ENCODE measurements around the gene ACOXL. TPM values are rescaled to one million over a fixed set of nuclear protein-coding genes. Genes with fewer than 3 reads are reported as not detected.

ACOXL gene
- polyA plus RNA-seq, 6 donors from 2014 or later = not detected

DNA sequence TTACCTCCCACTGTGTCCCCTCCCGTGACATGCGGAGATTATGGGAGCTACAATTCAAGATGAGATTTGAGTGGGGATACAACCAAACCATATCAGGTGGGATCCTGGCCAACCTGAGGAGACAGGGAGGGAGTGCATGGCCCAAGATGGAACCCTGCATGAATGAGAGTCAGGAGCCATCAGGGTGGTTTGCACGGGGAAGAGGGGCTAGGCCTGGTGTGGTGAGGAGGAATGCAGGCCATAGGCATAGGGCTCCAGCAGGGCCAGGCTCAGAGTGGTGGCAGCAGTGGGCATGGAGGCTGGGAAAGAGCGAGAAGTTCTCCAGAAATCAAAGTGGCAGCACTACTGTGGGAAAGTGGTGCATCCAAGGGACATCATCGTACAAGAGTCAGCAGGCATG lies 314.3 kb downstream of the ACOXL start:
- Mint-ChIP-seq H3K4me1 (peaks cover 21 to 52% (median 41%) of the 10 kb centered on the region in 3 donors), H3K36me3 (no peaks in the 10 kb centered on the region), H3K27ac (peak overlapping the region in 1 of 6 donors; percentile 56), H3K9me3 (peaks cover 0 to 2% (median 0%) of the 10 kb centered on the region in 7 donors), H3K4me3 (no peak overlapping the region), H3K27me3 (no peaks in the 10 kb centered on the region)
- ATAC-seq (ENCODE audit: low read depth in 2 of 2) (no peak), DNase-seq (no peak)

DNA sequence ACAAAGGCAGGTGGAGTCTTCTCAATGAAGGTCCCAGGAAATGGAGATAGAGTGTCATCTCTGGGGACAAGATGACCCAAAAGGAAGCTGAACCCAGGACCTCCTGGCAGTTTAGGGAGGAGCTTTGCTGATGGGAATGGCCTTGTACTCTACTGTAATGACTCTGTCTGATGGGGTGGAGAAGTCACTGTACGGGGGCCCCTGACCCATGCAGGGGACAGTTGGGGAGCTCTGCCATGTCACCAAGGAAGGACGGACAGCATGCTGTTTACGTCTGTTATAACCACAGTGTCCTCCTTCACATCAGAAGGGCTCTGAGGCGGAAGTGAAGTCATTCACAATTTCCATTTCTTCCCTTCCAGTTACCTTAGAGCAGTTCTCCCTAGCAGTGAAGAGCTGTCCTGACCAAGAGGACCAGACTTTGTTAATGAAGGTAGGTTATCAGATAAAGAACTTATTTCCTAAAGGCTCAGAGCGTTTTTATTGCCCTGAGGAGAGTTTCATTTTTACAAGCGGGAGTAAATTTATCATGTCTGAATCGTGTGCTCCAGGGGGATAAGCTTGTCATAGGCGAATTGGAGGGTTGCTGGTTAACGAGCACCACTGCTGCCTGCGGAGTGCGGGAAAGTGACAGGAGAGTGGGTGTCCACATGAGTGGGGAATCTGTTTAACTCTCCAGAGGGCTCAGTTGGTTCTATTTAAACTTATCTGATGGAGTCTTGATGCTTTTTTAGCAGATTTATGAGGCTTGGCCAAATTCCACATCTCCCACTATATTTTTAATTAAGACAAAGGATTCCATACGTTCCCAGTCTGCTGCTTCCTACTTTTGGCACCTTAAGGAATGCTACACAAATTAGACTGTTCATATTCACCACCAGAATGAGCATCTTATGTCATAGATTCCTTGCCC lies 316.7 kb downstream of the ACOXL start:
- ATAC-seq (ENCODE audit: low read depth in 2 of 2) (no peak), DNase-seq (no peak)
- Mint-ChIP-seq H3K27me3 (no peaks in the 10 kb centered on the region), H3K4me1 (peaks cover 8 to 45% (median 36%) of the 10 kb centered on the region in 3 donors), H3K27ac (peak overlapping the region in 2 of 6 donors; percentile 24 to 60), H3K36me3 (no peaks in the 10 kb centered on the region), H3K4me3 (peak overlapping the region in 2 of 8 donors; percentile 34 to 49), H3K9me3 (peaks cover 0 to 2% (median 0%) of the 10 kb centered on the region in 7 donors)

DNA sequence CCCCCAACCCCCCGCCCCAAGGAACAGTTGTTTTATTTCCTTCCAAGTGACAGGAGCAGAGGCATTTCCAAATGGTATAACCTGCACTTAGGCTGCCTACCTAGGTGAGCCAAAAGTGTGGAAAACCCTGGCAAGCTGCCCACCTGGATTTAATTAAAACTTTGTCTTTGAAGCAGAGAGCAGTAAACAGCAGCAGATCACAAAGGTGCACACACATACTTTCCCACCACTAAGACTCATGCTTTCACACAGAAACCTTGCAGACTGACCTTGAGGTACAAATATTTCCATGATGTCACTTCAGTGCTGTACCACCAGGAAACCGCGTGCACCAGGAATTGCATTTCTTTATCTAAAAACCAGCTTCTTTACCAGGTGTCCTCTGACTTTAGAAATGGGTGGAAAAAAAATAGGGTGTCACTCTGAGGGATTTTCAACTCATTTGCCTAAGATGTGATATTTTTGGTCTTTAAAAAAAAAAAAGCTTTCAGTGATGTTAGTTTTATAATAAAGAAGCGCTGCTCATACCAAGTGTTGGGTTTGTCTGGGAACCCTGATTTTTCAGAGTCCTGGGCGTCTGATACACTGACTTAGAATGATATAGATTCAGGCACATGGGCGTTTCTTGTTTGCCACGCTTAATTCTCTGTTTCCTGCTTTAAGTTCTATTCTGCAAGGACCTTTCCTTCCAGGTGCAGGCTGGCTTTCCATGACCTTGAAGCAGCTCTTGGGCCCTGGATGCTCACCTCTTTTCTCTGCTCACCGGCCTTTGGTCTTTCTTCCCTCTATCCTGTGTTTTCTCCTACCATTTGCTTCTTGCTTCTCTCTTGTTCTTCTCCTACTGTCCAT lies 317.6 kb downstream of the ACOXL start:
- H3K4me3 Mint-ChIP-seq = peak overlapping the region in 5 of 8 donors; percentile 5 to 81 (median 37)
- peaks cover 15 to 52% (median 45%) of the 10 kb centered on the region in 3 donors for H3K4me1 Mint-ChIP-seq
- peaks cover 0 to 2% (median 0%) of the 10 kb centered on the region in 7 donors for H3K9me3 Mint-ChIP-seq
- ATAC-seq (ENCODE audit: low read depth in 2 of 2) (no peak), DNase-seq (no peak)
- H3K36me3 Mint-ChIP-seq = no peaks in the 10 kb centered on the region
- no peaks in the 10 kb centered on the region for H3K27me3 Mint-ChIP-seq
- H3K27ac Mint-ChIP-seq = peak overlapping the region in 3 of 6 donors; percentile 1 to 86 (median 77)

DNA sequence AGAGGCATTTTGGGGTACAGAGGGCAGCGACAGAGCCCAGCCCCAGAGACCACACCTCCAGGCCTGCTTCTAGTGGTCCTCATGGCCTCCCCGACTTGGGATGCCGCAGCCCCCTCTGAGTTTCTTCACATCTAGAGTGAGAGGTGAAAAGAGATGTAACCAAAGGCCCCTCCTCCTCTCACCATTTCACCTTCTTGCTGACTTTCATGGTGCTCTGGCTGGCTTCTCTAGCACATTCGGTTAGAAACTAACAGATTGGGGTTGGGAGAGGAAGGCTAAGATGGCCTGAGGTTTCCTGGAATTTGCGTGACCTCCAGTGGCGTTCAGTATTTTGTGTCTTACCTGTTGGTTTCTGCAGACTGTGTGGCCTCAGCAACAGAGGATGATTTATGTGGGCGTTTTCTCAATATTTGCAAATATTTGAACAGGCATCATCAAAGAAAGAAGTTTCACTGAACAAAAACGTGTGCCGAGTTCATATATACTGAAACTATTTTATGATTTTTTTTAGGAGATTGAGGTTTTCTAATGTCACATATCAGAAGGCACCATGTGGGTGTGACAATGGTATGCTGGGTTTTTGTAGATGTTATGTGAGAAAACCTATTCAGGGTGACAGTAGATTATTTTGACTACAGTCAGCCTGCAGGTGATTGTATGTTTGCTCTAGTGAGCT lies 318.5 kb downstream of the ACOXL start:
- H3K27me3 Mint-ChIP-seq = no peaks in the 10 kb centered on the region
- ATAC-seq (ENCODE audit: low read depth in 2 of 2) (no peak), DNase-seq (no peak)
- no peaks in the 10 kb centered on the region for H3K36me3 Mint-ChIP-seq
- H3K4me3 Mint-ChIP-seq = peak overlapping the region in 5 of 8 donors; percentile 5 to 81 (median 37)
- peaks cover 0 to 2% (median 0%) of the 10 kb centered on the region in 7 donors for H3K9me3 Mint-ChIP-seq
- H3K4me1 Mint-ChIP-seq = peaks cover 22 to 61% (median 53%) of the 10 kb centered on the region in 3 donors
- peak overlapping the region in 3 of 6 donors; percentile 1 to 86 (median 2) for H3K27ac Mint-ChIP-seq

DNA sequence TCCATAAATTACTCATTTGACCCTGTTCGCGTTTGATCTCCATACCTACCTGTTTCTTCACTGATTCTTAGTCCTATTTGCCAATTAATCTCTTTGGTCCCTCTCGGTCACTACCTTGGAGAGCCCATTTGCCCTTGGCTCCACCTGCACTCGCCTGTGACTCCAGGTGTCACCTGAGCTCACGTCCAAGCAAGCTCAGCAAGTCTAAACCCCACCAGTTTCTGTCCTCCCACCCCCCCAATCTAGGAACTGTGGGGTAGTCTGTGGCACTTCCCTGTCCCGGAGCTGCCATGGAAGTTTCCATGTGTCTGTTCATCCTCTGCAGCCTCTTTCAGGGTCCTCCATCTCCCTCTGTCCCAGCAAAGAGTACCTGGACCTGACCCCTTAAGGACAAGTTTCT lies 320.2 kb downstream of the ACOXL start:
- DNase-seq (no peak), ATAC-seq (ENCODE audit: low read depth in 2 of 2) (no peak)
- peaks cover 35 to 78% (median 62%) of the 10 kb centered on the region in 3 donors for H3K4me1 Mint-ChIP-seq
- H3K27me3 Mint-ChIP-seq = no peaks in the 10 kb centered on the region
- peak overlapping the region in 1 of 6 donors; percentile 61 for H3K27ac Mint-ChIP-seq
- no peak overlapping the region for H3K4me3 Mint-ChIP-seq
- no peaks in the 10 kb centered on the region for H3K36me3 Mint-ChIP-seq
- H3K9me3 Mint-ChIP-seq = no peaks in the 10 kb centered on the region

DNA sequence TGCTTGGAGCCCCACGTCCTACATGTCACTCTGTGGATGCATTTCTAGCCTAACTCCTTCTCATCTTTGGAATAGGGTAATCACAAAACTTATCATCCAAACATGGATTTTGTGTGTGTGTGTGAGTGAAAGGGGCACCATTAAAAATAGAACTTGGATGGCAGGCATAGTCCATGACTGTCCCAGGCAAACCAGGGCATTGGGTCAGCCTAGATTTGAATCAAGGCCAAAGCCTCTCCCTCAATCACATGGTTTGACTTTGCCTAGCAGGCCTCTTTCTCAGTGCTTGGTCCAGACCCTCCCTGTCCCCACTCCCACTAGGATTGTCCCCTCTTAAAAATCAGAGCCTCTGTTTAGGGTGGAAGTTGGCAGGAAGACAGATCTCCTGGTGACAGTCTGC lies 320.9 kb downstream of the ACOXL start:
- no peak for DNase-seq
- H3K27me3 Mint-ChIP-seq = no peaks in the 10 kb centered on the region
- H3K4me1 Mint-ChIP-seq = peaks cover 42 to 85% (median 63%) of the 10 kb centered on the region in 3 donors
- no peaks in the 10 kb centered on the region for H3K9me3 Mint-ChIP-seq
- no peaks in the 10 kb centered on the region for H3K36me3 Mint-ChIP-seq
- ATAC-seq (ENCODE audit: low read depth in 2 of 2) = no peak
- peak overlapping the region in 1 of 6 donors; percentile 60 for H3K27ac Mint-ChIP-seq
- no peak overlapping the region for H3K4me3 Mint-ChIP-seq

DNA sequence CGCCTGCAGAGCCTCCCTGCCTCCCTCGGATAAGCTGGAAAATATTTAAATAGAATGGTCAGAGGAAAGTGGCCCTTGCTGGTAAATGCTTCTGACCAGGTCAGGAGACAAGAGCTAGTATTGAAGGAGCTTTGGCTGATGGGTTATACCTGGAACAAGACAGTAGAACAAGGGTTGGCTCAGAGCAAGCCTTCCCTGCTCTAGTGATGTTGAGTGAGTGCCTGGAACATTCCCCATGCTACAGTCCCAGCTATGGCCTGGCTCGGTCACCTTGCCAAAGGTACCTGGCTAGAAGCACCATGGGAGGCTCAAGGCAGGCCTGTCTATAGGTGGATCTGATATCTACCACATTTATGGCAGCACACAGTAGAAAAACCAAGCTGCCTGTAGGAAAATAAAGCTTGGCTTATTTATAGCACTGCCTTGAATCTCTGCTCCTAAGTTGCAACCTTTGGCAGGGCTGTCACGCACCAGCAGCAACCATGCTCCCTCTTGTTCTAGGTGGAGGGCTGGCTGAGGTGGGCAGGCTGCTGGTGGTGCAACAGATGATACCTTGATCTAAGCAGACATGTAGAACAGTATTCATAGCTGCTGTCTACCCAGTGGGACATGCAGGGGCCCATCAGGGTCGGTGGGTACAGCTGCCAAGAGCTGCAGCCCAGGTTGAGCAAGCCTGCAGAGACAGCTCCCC lies 321.6 kb downstream of the ACOXL start:
- Mint-ChIP-seq H3K4me3 (peak overlapping the region in 2 of 8 donors; percentile 9 to 12), H3K36me3 (no peaks in the 10 kb centered on the region), H3K4me1 (peaks cover 45 to 90% (median 62%) of the 10 kb centered on the region in 3 donors), H3K9me3 (no peaks in the 10 kb centered on the region), H3K27ac (peak overlapping the region in 1 of 6 donors; percentile 26), H3K27me3 (no peaks in the 10 kb centered on the region)
- DNase-seq (no peak), ATAC-seq (ENCODE audit: low read depth in 2 of 2) (no peak)

DNA sequence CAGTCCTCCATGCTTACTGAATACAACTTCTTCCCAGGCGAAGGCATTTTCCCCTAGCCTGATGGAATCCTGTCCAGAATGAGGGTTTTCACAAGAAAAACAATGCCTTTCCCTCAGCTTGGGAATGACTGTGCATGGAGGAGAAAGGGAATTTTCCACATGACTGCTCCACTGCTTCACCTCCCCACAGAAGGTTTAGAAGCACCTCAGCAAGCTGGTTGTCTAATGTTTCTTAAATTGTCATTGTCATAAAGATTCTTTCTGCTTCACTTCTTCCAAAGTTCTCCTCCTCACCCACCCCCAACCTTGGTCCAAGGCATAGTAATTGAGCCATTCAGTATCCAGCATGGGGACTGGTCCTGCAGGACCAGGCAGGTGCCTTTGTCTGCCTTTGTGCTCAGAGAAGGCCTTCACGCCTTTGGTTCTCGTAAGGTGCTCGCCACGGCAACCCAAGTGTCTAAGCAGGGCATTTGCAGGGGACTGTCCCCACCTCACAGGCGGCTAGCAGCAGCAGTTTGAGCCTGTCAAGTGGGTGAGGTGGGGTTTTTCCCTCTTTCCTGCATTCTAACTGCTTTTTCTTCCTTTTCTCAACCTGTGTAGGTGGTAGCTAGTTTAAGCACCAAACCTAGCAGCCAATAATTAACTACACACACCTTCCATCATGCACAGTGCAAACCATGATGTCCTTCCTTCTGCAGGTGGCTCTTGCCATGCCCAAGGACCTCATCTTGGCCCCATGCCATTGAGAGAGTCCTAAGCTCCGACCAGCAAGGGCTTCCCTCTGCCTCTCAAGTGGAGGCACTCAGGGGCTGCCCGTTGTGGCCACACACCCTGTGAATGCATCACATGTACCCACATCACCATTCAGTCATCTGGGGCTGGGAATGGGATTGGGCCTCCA lies 322.7 kb downstream of the ACOXL start:
- Mint-ChIP-seq H3K9me3 (peaks cover 0 to 5% (median 0%) of the 10 kb centered on the region in 7 donors), H3K36me3 (peaks cover 0 to 8% of the 10 kb centered on the region in 2 donors), H3K4me1 (peaks cover 45 to 82% (median 58%) of the 10 kb centered on the region in 3 donors), H3K4me3 (peak overlapping the region in 7 of 8 donors; percentile 33 to 85 (median 61)), H3K27me3 (no peaks in the 10 kb centered on the region), H3K27ac (peak overlapping the region in 4 of 6 donors; percentile 51 to 88 (median 82))
- peak; percentile 64 for ATAC-seq (ENCODE audit: low read depth in 2 of 2)
- DNase-seq = peak; percentile 67

DNA sequence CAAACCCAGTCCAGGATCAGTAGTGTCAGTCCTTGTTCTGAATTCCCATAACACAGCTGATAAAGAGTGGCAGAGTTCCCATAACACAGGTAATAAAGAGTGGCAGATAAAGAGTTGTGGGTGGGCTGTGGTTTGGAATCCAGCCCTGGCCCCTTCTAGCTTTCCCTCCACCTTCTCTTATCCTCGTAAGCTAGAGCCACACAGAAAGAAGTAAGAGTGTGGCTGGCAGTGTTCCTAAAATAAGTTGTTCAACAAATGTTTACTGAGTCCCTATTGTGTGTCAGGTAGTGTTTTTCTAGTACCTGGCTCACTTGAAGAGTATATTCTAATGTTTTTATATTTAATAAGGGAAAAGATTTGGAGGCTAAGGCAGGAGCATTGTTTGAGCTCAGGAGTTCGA lies 323.4 kb downstream of the ACOXL start:
- peak overlapping the region in 4 of 6 donors; percentile 51 to 86 (median 74) for H3K27ac Mint-ChIP-seq
- peaks cover 0 to 4% (median 0%) of the 10 kb centered on the region in 3 donors for H3K27me3 Mint-ChIP-seq
- H3K4me1 Mint-ChIP-seq = peaks cover 41 to 75% (median 55%) of the 10 kb centered on the region in 3 donors
- peaks cover 0 to 14% of the 10 kb centered on the region in 2 donors for H3K36me3 Mint-ChIP-seq
- ATAC-seq (ENCODE audit: low read depth in 2 of 2) = no peak
- no peak for DNase-seq
- H3K4me3 Mint-ChIP-seq = peak overlapping the region in 5 of 8 donors; percentile 45 to 85 (median 65)
- H3K9me3 Mint-ChIP-seq = peaks cover 3 to 9% (median 6%) of the 10 kb centered on the region in 7 donors

DNA sequence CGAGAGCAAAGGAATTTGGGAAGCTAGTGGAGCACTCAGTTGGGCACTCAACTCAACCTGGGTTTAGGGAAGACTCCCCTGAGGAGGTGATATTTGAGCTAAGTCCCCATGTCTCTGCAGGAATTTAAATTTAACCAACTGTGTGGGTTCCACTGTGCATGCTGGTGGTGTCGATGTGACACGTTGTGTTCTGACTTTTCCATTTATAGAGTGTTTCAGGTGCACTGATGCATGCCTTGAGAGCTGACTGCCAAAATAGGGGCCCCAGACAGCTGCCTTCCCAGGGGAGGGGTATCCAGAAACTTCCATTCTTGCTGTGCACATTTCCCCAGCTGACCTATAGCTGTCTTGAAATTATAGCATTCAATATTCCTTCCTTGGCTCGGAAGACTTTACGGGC lies 324.7 kb downstream of the ACOXL start:
- peaks cover 5 to 12% (median 9%) of the 10 kb centered on the region in 7 donors for H3K9me3 Mint-ChIP-seq
- H3K27ac Mint-ChIP-seq = peak overlapping the region in 4 of 6 donors; percentile 67 to 94 (median 88)
- H3K27me3 Mint-ChIP-seq = peaks cover 0 to 8% (median 0%) of the 10 kb centered on the region in 3 donors
- peaks cover 45 to 75% (median 65%) of the 10 kb centered on the region in 3 donors for H3K4me1 Mint-ChIP-seq
- ATAC-seq (ENCODE audit: low read depth in 2 of 2) (no peak), DNase-seq (no peak)
- H3K36me3 Mint-ChIP-seq = peaks cover 0 to 21% of the 10 kb centered on the region in 2 donors
- H3K4me3 Mint-ChIP-seq = peak overlapping the region in 6 of 8 donors; percentile 41 to 88 (median 58)

DNA sequence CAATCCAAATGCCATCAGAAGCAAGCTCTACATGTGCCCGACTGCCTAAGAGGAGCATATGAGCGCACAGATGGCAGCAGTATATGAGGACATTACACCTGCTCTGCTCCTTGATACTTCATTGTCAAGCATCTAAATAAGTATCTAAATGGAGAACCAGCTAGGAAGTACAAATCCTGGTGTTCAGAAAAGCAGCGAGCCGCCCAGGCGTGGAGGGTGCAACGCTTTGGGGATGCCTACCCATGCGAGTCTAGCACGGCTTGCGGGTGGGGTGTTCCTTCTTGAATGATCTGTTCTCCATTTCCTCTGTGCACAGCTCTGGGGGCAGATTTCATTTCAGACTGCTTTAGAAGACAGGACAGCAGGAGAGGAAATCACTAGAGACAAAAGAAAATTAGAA lies 325.3 kb downstream of the ACOXL start:
- DNase-seq (peak; percentile 60), ATAC-seq (ENCODE audit: low read depth in 2 of 2) (peak; percentile 79 to 80)
- H3K4me3 Mint-ChIP-seq = peak overlapping the region; percentile 13 to 88 (median 58)
- peak overlapping the region; percentile 50 to 98 (median 88) for H3K27ac Mint-ChIP-seq
- H3K27me3 Mint-ChIP-seq = peaks cover 0 to 8% (median 0%) of the 10 kb centered on the region in 3 donors
- peaks cover 5 to 12% (median 9%) of the 10 kb centered on the region in 7 donors for H3K9me3 Mint-ChIP-seq
- peaks cover 0 to 21% of the 10 kb centered on the region in 2 donors for H3K36me3 Mint-ChIP-seq
- H3K4me1 Mint-ChIP-seq = peaks cover 45 to 77% (median 72%) of the 10 kb centered on the region in 3 donors
